Large intestine (tissue), 3 donors: Measurements from ENCODE around the gene PDGFC. TPM values are rescaled to one million over a fixed set of nuclear protein-coding genes. Genes with fewer than 3 reads are reported as not detected.

Experiments used
- DNase-seq, 2 donors: peaks; one replicate each; pipeline versions ENCODE4 v3.0.0 to v3.0.0-alpha.2; 2013
- H3K27ac ChIP-seq: one replicate; pipeline ENCODE4 v1.5.1; 2013; ENCODE audit warnings: low read length
- H3K27me3 ChIP-seq: 2 replicates; pipeline ENCODE4 v1.6.1; 2013; ENCODE audit warnings: low read length; ENCODE audit not compliant: control insufficient read depth, insufficient read depth
- H3K36me3 ChIP-seq: 2 replicates; pipeline ENCODE4 v1.6.1; 2013; ENCODE audit warnings: low read length; ENCODE audit not compliant: control insufficient read depth, insufficient read depth
- H3K4me1 ChIP-seq: one replicate; pipeline ENCODE4 v1.6.1; 2013; ENCODE audit warnings: low read length; ENCODE audit not compliant: control insufficient read depth, insufficient read depth
- H3K4me3 ChIP-seq: one replicate; pipeline ENCODE4 v1.5.1; 2013; ENCODE audit warnings: low read length
- H3K9me3 ChIP-seq: one replicate; pipeline ENCODE4 v1.6.1; 2013; ENCODE audit warnings: mild to moderate bottlenecking, low read depth, low read length, moderate library complexity; ENCODE audit not compliant: control insufficient read depth
- WGBS: methylation state at CpG from one replicate; pipeline ENCODE4 v1.1.5; 2013; ENCODE audit warnings: low lambda C conversion rate; ENCODE audit not compliant: insufficient coverage; 5-methylcytosine and 5-hydroxymethylcytosine counted together
- polyA plus RNA-seq: library from polyadenylated mRNA; unstranded; fragments of 120-200 nt; gene quantifications from one replicate; pipeline ENCODE4 v1.2.1, GENCODE V29; 2013

The PDGFC gene
- polyA plus RNA-seq, 1 donor: 23.5 TPM

DNA sequence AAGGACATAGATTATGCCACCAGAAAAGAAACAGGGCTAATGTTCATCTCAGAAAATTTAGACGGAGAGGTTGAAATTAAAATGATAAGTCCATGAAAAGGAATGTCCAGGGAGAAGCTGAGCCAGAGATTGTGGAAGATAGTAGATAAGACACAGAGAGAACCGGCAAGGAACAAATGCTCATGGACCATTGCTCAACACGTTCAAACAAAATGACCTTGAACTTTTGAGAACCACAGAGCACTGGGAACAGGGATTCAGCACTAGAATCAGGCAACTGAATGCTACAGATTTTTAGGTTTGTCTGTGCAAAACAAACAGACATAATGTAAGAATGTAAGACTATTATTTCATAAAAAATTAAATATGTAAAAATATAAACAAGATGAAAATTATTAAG is 206.3 kb downstream of the PDGFC start:
- Histone ChIP-seq H3K27ac (no peak overlapping the region), H3K9me3 (no peaks in the 10 kb centered on the region), H3K36me3 (peaks cover 4% of the 10 kb centered on the region), H3K27me3 (no peaks in the 10 kb centered on the region), H3K4me1 (no peaks in the 10 kb centered on the region), H3K4me3 (no peak overlapping the region)
- 88% methylated on average over 1 of the region's 3 CpGs for WGBS
- no peak for DNase-seq

DNA sequence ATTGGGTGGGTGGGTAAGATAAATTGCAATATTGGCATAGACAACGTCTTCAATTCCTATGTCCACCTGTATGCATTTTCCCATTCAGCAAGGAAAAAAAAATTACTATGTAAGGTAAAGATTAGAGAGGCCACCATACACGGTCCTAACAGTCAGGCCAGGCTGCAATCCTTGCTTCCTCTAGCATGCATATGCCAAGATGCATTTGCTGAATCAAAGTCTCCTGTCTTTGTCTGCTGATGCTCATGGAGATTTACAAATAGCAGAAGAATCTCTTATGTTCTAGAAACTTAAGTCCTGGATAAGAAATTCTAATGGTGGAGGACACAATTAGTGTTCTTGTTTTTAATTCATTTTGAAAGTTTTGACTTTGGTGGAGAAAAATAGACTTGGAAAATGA is 206.8 kb downstream of the PDGFC start:
- Histone ChIP-seq H3K36me3 (peaks cover 4% of the 10 kb centered on the region), H3K27me3 (no peaks in the 10 kb centered on the region), H3K9me3 (no peaks in the 10 kb centered on the region), H3K27ac (no peak overlapping the region), H3K4me3 (no peak overlapping the region), H3K4me1 (no peaks in the 10 kb centered on the region)
- 100% methylated on average over 1 of the region's 2 CpGs for WGBS
- DNase-seq: no peak

DNA sequence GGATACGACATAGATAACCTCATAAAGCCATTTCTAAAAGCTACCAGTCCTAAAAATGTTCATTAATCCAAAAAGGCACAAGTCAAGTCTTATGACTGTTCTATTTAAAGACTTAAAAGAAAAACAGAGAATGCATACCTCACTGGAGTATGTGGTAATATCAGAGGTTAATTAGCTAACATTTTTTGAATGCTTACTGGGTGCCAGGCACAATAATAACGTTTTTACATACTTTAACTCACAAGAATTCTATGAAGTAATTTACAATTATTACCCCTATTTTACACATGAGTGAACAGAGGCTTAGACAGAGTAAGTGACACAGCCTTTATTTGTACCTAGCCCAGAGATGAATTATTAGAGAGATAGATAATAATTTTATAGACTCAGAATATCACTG is 207.5 kb downstream of the PDGFC start:
- Histone ChIP-seq H3K9me3 (no peaks in the 10 kb centered on the region), H3K27ac (no peak overlapping the region), H3K27me3 (no peaks in the 10 kb centered on the region), H3K4me3 (no peak overlapping the region), H3K4me1 (no peaks in the 10 kb centered on the region), H3K36me3 (peaks cover 4% of the 10 kb centered on the region)
- 67% methylated on average over 2 of the region's 2 CpGs for WGBS
- DNase-seq: no peak

DNA sequence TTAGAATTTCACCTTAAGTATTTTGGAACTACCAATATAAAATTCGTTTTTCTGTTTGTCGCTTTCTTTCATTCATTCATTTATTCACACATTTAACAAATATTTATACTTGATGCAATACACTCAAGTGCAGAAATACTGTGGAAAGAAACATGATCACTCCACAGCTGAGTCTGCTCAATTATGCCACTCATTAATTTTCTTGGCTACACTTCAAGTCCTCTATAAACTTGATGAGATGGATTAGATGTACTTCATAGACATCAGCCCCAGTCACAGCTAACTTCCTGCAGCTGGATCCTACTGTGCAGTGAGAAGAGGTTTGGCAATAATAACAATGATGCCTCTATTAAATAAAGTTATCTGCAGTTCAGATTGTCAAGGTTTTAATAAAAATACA is 208.1 kb downstream of the PDGFC start:
- Histone ChIP-seq H3K4me3 (no peak overlapping the region), H3K36me3 (peaks cover 4% of the 10 kb centered on the region), H3K27ac (no peak overlapping the region), H3K27me3 (no peaks in the 10 kb centered on the region), H3K4me1 (no peaks in the 10 kb centered on the region), H3K9me3 (no peaks in the 10 kb centered on the region)
- WGBS: 64% methylated on average over 2 of the region's 2 CpGs
- DNase-seq: no peak

DNA sequence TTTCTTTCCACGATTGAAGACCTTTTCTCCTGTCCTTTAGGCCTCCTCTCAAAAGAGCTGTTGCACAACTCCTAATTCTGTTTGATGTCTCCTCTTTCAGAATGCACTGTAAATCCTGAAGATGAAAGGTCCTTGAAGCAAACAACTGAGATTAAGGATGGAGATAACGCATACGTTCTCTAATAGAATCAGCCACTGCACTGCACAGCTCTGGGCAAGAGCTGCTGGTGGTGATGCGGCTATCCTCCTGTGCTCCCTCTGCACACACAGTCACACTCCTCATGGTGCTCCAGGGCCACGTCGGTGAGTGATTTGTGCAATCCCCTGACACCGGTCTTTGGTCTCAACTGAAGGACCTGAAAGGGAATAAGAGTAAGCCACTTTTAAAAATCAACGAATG is 208.7 kb downstream of the PDGFC start:
- H3K9me3 ChIP-seq: no peaks in the 10 kb centered on the region
- no peak overlapping the region for H3K27ac ChIP-seq
- H3K4me1 ChIP-seq: no peaks in the 10 kb centered on the region
- H3K36me3 ChIP-seq: peaks cover 4% of the 10 kb centered on the region
- no peak for DNase-seq
- WGBS: 100% methylated on average over 2 of the region's 8 CpGs
- no peaks in the 10 kb centered on the region for H3K27me3 ChIP-seq
- H3K4me3 ChIP-seq: no peak overlapping the region

DNA sequence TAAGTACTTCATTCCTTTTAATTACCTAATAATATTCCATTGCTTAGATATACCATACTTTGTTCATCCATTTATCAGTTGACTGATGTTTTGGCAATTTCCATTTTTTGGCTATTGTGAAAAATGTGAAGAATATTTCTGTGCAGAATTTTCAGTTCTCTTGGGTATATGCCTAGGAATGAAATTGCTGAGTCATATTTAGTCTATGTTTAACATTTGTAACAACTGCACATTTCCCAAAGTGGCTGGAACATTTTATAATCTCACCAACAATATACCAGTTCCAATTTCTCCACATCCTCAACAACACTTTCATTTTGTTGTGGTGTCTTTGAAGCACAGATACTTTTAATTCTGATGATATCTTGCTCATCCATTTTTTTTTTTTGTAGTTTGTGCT is 215.5 kb downstream of the PDGFC start:
- Histone ChIP-seq H3K27me3 (no peaks in the 10 kb centered on the region), H3K9me3 (no peaks in the 10 kb centered on the region), H3K36me3 (no peaks in the 10 kb centered on the region), H3K4me1 (no peaks in the 10 kb centered on the region), H3K27ac (no peak overlapping the region), H3K4me3 (no peak overlapping the region)
- no peak for DNase-seq

DNA sequence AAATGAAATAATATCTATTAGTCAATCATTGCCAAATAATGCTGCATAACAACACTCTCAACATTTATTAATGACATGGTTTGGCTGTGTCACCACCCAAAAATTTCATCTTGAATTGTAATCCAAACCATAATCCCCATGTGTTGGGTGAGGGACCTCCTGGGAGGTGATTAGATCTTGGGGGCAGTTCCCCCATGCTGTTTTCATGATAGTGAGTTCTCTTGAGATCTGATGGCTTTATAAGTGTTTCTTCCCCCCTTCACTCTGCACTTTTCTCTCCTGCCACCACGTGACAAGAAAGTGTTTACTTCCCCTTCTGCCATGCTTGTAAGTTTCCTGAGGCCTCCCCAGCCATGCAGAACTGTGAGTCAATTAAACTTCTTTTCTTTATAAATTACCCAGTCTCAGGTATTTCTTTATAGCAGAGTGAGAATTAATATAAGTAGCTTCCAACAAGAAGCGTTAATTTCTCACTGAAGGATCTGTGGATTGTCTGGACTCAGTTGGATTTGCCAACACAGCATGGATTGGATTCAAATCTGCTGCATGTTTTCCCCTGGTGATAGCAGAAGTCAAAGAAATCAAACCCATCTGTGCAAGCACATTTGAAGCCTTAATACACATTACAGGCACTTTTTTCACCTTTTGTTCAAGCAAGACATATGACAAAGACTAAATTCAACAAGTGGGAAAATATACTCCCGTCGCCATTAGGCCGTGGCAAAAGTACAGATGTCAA is 216.6 kb downstream of the PDGFC start:
- no peak overlapping the region for H3K4me3 ChIP-seq
- DNase-seq: no peak
- H3K27ac ChIP-seq: no peak overlapping the region
- H3K27me3 ChIP-seq: no peaks in the 10 kb centered on the region
- no peaks in the 10 kb centered on the region for H3K4me1 ChIP-seq
- H3K9me3 ChIP-seq: no peaks in the 10 kb centered on the region
- H3K36me3 ChIP-seq: no peaks in the 10 kb centered on the region
- 100% methylated on average over 1 of the region's 5 CpGs for WGBS

DNA sequence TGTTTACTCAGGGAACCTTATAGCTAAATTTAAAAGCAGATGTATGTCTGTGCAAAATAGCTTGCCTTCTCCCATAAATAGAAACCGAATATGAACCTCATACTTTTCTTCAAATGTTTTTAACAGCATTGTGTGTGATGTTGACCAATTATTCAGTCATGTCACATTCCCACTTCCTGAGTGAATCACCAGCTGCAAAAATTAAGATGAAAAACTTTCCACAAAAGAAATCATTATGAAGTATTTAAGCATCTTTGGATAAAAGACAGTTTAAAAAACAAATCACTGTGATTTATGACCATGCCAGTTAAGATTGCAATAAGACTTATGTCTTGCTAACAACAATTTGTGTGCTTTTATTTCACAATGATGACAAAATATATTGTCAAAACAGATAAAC is 220.1 kb downstream of the PDGFC start:
- no peaks in the 10 kb centered on the region for H3K36me3 ChIP-seq
- H3K4me1 ChIP-seq: no peaks in the 10 kb centered on the region
- no peak overlapping the region for H3K27ac ChIP-seq
- no peaks in the 10 kb centered on the region for H3K27me3 ChIP-seq
- WGBS: 60% methylated on average over 1 of the region's 1 CpG
- no peaks in the 10 kb centered on the region for H3K9me3 ChIP-seq
- DNase-seq: no peak
- no peak overlapping the region for H3K4me3 ChIP-seq

DNA sequence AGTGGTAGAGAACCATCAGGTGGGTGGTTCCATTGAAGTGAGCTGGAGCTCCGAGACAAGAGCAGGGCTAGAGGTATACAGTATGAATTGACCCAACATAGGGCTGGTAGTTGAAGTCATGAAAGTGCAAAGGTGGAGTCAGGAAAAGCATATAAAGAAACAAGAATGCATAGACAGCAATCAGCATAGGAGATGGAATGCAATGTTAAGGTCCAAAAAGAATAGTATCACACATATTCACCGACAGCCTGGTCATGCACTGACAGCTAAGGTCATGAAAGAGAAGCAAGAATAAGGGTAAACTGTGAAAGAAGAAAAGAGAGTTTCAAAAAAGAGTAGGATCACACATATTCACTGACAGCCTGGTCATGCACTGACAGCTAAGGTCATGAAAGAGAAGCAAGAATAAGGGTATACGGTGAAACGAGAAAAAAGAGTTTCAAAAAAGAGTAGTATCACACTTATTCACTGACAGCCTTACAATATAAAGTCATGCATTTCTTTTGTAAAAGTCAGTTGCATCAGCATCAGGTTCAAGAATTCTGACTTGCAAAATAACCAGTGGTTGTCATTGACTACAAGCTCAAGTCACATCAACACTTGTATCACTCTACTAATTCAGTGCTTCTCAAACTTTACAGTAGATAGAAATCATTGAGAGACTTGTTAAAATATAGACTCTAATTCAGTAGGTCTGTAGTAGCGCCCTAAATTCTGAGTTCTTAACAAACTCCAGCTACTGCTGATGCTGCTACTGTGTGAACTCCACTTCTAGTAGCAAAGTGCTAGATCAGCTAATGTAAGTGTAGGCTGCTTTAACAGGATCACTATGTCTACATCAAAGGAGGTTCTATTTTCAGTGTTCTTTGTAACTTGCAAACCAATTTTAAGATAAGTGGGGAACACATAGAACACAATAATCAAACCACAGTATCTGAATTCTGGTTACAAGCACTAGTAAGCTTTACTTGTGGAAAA is 221.9 kb downstream of the PDGFC start:
- 94% methylated on average over 3 of the region's 5 CpGs for WGBS
- Histone ChIP-seq H3K4me1 (no peaks in the 10 kb centered on the region), H3K27ac (no peak overlapping the region), H3K9me3 (no peaks in the 10 kb centered on the region), H3K27me3 (no peaks in the 10 kb centered on the region), H3K4me3 (no peak overlapping the region), H3K36me3 (no peaks in the 10 kb centered on the region)
- DNase-seq: no peak

DNA sequence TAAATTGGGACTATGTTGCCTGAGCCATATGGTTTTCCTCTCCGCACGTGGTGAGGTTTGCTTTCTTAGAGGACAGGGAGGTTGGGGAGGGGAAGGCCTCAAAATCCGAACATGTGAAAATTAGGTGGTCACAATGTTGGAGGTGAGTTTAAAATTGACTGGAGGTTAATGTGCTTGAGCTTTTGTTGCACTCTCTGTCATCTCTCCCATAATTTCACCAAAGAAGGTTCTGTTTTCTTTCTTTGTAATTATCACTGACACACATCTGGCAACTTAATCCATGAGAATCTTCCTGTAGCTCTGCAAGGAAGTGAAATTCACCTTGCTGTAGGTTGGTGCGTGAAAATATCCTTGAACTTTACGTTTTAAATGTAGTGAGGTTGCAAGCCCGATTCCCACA is 225.5 kb downstream of the PDGFC start:
- Histone ChIP-seq H3K4me1 (no peaks in the 10 kb centered on the region), H3K9me3 (no peaks in the 10 kb centered on the region)
- WGBS: no CpG with 5 or more reads among the region's 6 CpGs

More for the DNA sequence above, 225.5 kb downstream of the PDGFC start:
- Histone ChIP-seq H3K4me3 (no peak overlapping the region), H3K36me3 (no peaks in the 10 kb centered on the region), H3K27me3 (no peaks in the 10 kb centered on the region), H3K27ac (no peak overlapping the region)
- no peak for DNase-seq
